CD14-positive monocyte (primary cell): ENCODE results near the gene DEGS2. TPM values are rescaled to one million over a fixed set of nuclear protein-coding genes. Genes with fewer than 3 reads are reported as not detected.
A peak's percentile ranks its signal among the peaks of the same experiment; 100 is the strongest.
"Not testable (repeated sequence)": the region's sequence is repeated elsewhere in the genome, so short reads cannot be mapped to it uniquely, and the experiment has no call there.

Source experiments
- DNase-seq, 3 donors: peaks; one replicate each; pipeline ENCODE4 v3.0.0-alpha.2; 2011 to 2022
- H2AFZ ChIP-seq: 2 replicates; pipeline ENCODE4 v1.6.0; 2012; ENCODE audit warnings: mild to moderate bottlenecking, low read depth, low read length, inconsistent platforms; ENCODE audit not compliant: insufficient read depth, poor library complexity, severe bottlenecking
- H3K27ac ChIP-seq, 2 donors: 1 replicate in 1 of 2; 2 replicates in 1 of 2; pipeline ENCODE4 v1.5.1; 2012 to 2013; ENCODE audit warnings: low read length in 2 of 2, control low read depth in 1 of 2, inconsistent platforms in 1 of 2, low read depth in 1 of 2, mild to moderate bottlenecking in 1 of 2
- H3K27me3 ChIP-seq, 2 donors: one replicate each; pipeline versions ENCODE4 v1.6.0 to v1.6.1; 2011 to 2013; ENCODE audit warnings: low read length in 2 of 2; ENCODE audit not compliant: control insufficient read depth in 2 of 2, insufficient read depth in 2 of 2
- H3K36me3 ChIP-seq, 2 donors: replicated peaks in 1 of 2; 1 replicate in 1 of 2; 2 replicates in 1 of 2; pipeline versions ENCODE4 v1.5.1 to v1.6.1; 2012 to 2013; ENCODE audit warnings: low read length in 2 of 2, control low read depth in 1 of 2, inconsistent platforms in 1 of 2, mild to moderate bottlenecking in 1 of 2; ENCODE audit not compliant: insufficient read depth in 2 of 2, control insufficient read depth in 1 of 2
- H3K4me1 ChIP-seq, 2 donors: 1 replicate in 1 of 2; 2 replicates in 1 of 2; pipeline versions ENCODE4 v1.5.1 to v1.6.1; 2012 to 2013; ENCODE audit warnings: low read length in 2 of 2, control low read depth in 1 of 2, inconsistent platforms in 1 of 2, mild to moderate bottlenecking in 1 of 2, moderate library complexity in 1 of 2; ENCODE audit not compliant: insufficient read depth in 2 of 2, control insufficient read depth in 1 of 2
- H3K4me2 ChIP-seq: replicated peaks from 2 replicates; pipeline ENCODE3; 2012; ENCODE audit warnings: low read length, moderate library complexity, mild to moderate bottlenecking; ENCODE audit not compliant: poor library complexity, severe bottlenecking; ENCODE audit errors: extremely low read depth
- H3K4me3 ChIP-seq, 3 experiments: fragments of 200-600 bp in 1 of 3; sonication (generic) in 1 of 3; replicated peaks in 1 of 3; 1 replicate in 2 of 3; 2 replicates in 1 of 3; pipeline ENCODE4 v1.5.1; 2011 to 2013; ENCODE audit warnings: low read length in 3 of 3, mild to moderate bottlenecking in 3 of 3, control low read depth in 2 of 3, low read depth in 2 of 3, inconsistent platforms in 1 of 3, moderate library complexity in 1 of 3
- H3K79me2 ChIP-seq: 2 replicates; pipeline ENCODE4 v1.6.0; 2012; ENCODE audit warnings: mild to moderate bottlenecking, control low read depth, inconsistent platforms, low read length, moderate library complexity; ENCODE audit not compliant: insufficient read depth
- H3K9ac ChIP-seq: 2 replicates; pipeline ENCODE4 v1.6.0; 2017; ENCODE audit warnings: low read length, mild to moderate bottlenecking; ENCODE audit not compliant: insufficient read depth, poor library complexity, severe bottlenecking
- H3K9me3 ChIP-seq, 2 donors: replicated peaks in 1 of 2; 1 replicate in 1 of 2; 2 replicates in 1 of 2; pipeline versions ENCODE4 v1.5.1 to v1.6.1; 2012 to 2013; ENCODE audit warnings: low read length in 2 of 2, control low read depth in 1 of 2; ENCODE audit not compliant: control insufficient read depth in 1 of 2, insufficient read depth in 1 of 2
- H4K20me1 ChIP-seq: 2 replicates; pipeline ENCODE4 v1.6.0; 2012; ENCODE audit warnings: mild to moderate bottlenecking, low read length, control low read depth, moderate library complexity; ENCODE audit not compliant: insufficient read depth
- H3K27ac Mint-ChIP-seq, 7 donors: one replicate each; pipeline ENCODE4 v1.8.0; 2020; ENCODE audit warnings: mild to moderate bottlenecking in 7 of 7, mixed read lengths in 7 of 7, moderate library complexity in 6 of 7, inconsistent platforms in 2 of 7
- H3K27me3 Mint-ChIP-seq, 3 donors: one replicate each; pipeline ENCODE4 v1.8.0; 2021 to 2022; ENCODE audit warnings: low read depth in 3 of 3, mild to moderate bottlenecking in 3 of 3, mixed read lengths in 3 of 3, moderate library complexity in 3 of 3, inconsistent platforms in 1 of 3
- H3K36me3 Mint-ChIP-seq, 2 donors: one replicate each; pipeline ENCODE4 v1.8.0; 2020; ENCODE audit warnings: mixed read lengths in 2 of 2, inconsistent platforms in 1 of 2, mild to moderate bottlenecking in 1 of 2
- H3K4me1 Mint-ChIP-seq: one replicate; pipeline ENCODE4 v1.8.0; 2020; ENCODE audit warnings: mild to moderate bottlenecking, mixed read lengths
- H3K4me3 Mint-ChIP-seq, 2 donors: one replicate each; pipeline ENCODE4 v1.8.0; 2020; ENCODE audit warnings: mild to moderate bottlenecking in 2 of 2, mixed read lengths in 2 of 2, moderate library complexity in 1 of 2
- H3K9me3 Mint-ChIP-seq, 7 donors: one replicate each; pipeline ENCODE4 v1.8.0; 2020 to 2022; ENCODE audit warnings: mixed read lengths in 7 of 7, mild to moderate bottlenecking in 6 of 7, moderate library complexity in 6 of 7, inconsistent platforms in 2 of 7
- WGBS: methylation state at CpG from one replicate; pipeline ENCODE4 v1.1.5; 2013; ENCODE audit warnings: missing lambda C conversion rate; ENCODE audit not compliant: insufficient coverage; 5-methylcytosine and 5-hydroxymethylcytosine counted together
- intact Hi-C, 2 donors: fragments of 100-400 bp; cut with micrococcal nuclease; formaldehyde crosslinking; loops; one replicate each; pipeline versions ENCODE4 v1.15.0 to v1.15.1; 2023
- polyA minus RNA-seq: library from RNA; depleted of rRNA, polyadenylated mRNA; stranded (reverse); fragments of >200 nt; gene quantifications from 2 replicates; pipeline ENCODE4 v1.2.3, GENCODE V29; 2012
- polyA plus RNA-seq, 3 donors: library from polyadenylated mRNA; depleted of rRNA in 1 of 3; unstranded in 2 of 3; stranded (reverse) in 1 of 3; fragments of 300-500 nt in 2 of 3; fragments of >200 nt in 1 of 3; fragmentation: Illumina TruSeq in 2 of 3; gene quantifications; 1 replicate in 2 of 3; 2 replicates in 1 of 3; pipeline ENCODE4 v1.2.3, GENCODE V29; 2012 to 2021
- total RNA-seq, 12 experiments: library from RNA in 1 of 12; stranded (reverse) in 1 of 12; fragments of 120-200 nt in 1 of 12; gene quantifications; one replicate each; pipeline ENCODE4 v1.2.4 and lab custom pipeline; 2013 to 2026; ENCODE audit warnings: mixed read lengths in 6 of 12, inconsistent platforms in 1 of 12
- TF ChIP-seq, protein P1 (sequence below): fragments of 200-600 bp; IDR thresholded peaks from one replicate; pipeline ENCODE4 v1.8.0; 2022; ENCODE audit warnings: antibody characterized with exemption, mild to moderate bottlenecking

The DEGS2 gene
- total RNA-seq (2013), result 0.23 TPM
- under 1 TPM in 2 of 3 donors, not detected in 1; 0.07 to 0.36 TPM for polyA plus RNA-seq
- polyA minus RNA-seq, result 0.28 and 1.9 TPM in 2 replicates
- total RNA-seq (lab: John Stamatoyannopoulos, UW), result 0 to 1.0 (median 0.17) reads per million in 11 experiments

DNA sequence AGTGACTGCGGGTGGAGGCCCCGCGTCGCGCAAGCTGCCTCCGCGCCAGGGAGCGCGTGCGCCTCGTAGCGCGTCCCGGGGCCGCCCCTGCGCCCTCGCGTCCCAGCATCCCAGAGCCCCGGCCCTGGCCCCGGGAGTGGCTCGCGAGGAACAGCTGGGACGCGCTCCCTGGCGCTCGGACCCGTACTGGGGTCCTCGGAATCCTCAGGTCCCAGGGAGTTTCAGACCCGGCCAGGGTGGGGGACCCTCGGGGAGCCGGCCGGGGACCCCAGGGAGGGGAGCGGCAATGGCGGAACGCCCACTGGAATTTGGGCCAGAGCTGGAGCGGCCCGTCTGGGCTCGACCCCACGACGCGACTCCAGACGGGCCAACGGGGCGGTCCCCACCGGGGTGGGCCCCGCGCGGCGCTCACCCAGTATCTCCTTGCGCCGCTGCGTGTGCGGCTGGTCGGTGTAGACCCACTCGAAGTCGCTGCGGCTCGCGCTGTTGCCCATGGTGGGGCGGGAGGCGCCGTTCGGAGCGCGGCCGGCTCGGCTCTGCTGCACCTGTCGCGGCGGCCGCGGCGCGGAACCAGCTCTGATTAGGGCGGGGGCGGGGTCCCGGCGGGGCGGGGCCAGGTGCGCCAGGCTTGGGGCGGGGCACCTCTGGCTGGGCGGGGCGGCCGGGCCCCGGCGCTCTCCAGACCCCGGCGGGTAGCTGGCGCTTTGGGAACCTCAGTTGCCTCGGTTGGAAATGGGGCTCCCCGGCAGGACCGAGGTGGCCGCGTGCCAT, at the start of gene DEGS2:
TSS of gene DEGS2 (minus strand) at position 552 of the 771 bp plus-strand sequence. CDS start at position 494, 58 bp downstream.
- H3K9me3 ChIP-seq, result peaks cover 17 to 18% of the 10 kb centered on the region in 2 donors
- H3K27me3 Mint-ChIP-seq, result peaks cover 42 to 54% (median 44%) of the 10 kb centered on the region in 3 donors
- WGBS, result under 1% methylated on average over 94 of the region's 94 CpGs
- H3K27ac ChIP-seq, result no peak within 1 kb of the TSS
- peaks cover 8 to 24% (median 16%) of the 10 kb centered on the region in 7 donors for H3K9me3 Mint-ChIP-seq
- peak within 1 kb of the TSS in 1 of 3 experiments; percentile 20 for H3K4me3 ChIP-seq
- H3K36me3 Mint-ChIP-seq, result peaks cover 0 to 3% of the 10 kb centered on the region in 2 donors
- H4K20me1 ChIP-seq, result no peaks in the 10 kb centered on the region
- H3K4me3 Mint-ChIP-seq, result peak within 1 kb of the TSS; percentile 27 to 75
- DNase-seq, result no peak
- H2AFZ ChIP-seq, result no peak within 1 kb of the TSS
- peaks cover 5 to 11% of the 10 kb centered on the region in 2 donors for H3K4me1 ChIP-seq
- H3K36me3 ChIP-seq, result no peaks in the 10 kb centered on the region
- no peaks in the 10 kb centered on the region for H3K79me2 ChIP-seq
- H3K9ac ChIP-seq, result no peak within 1 kb of the TSS
- intact Hi-C loops, result no loop called here
- TF ChIP-seq, protein P1, sequence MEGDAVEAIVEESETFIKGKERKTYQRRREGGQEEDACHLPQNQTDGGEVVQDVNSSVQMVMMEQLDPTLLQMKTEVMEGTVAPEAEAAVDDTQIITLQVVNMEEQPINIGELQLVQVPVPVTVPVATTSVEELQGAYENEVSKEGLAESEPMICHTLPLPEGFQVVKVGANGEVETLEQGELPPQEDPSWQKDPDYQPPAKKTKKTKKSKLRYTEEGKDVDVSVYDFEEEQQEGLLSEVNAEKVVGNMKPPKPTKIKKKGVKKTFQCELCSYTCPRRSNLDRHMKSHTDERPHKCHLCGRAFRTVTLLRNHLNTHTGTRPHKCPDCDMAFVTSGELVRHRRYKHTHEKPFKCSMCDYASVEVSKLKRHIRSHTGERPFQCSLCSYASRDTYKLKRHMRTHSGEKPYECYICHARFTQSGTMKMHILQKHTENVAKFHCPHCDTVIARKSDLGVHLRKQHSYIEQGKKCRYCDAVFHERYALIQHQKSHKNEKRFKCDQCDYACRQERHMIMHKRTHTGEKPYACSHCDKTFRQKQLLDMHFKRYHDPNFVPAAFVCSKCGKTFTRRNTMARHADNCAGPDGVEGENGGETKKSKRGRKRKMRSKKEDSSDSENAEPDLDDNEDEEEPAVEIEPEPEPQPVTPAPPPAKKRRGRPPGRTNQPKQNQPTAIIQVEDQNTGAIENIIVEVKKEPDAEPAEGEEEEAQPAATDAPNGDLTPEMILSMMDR, result no peak
- peak within 1 kb of the TSS; percentile 48 for H3K4me2 ChIP-seq
- H3K27me3 ChIP-seq, result peaks cover 19 to 41% of the 10 kb centered on the region in 2 donors
- H3K4me1 Mint-ChIP-seq, result peaks cover 6% of the 10 kb centered on the region
- H3K27ac Mint-ChIP-seq, result no peak within 1 kb of the TSS

- H3K9ac ChIP-seq, H3K79me2 ChIP-seq, intact Hi-C loops, H3K27ac Mint-ChIP-seq, H3K9me3 ChIP-seq, H3K27ac ChIP-seq, H3K4me1 ChIP-seq, H4K20me1 ChIP-seq, H2AFZ ChIP-seq, H3K9me3 Mint-ChIP-seq, H3K4me3 ChIP-seq, DNase-seq, H3K4me1 Mint-ChIP-seq, H3K27me3 ChIP-seq, H3K36me3 ChIP-seq, H3K4me3 Mint-ChIP-seq, H3K36me3 Mint-ChIP-seq, H3K4me2 ChIP-seq: not testable (repeated sequence)
- WGBS, result 98% methylated on average over 33 of the region's 33 CpGs
- peaks cover 0 to 10% (median 2%) of the 10 kb centered on the region in 3 donors for H3K27me3 Mint-ChIP-seq
Measured at GRCh38 chr14:100208136-100208535, 48.7 kb upstream of the DEGS2 start.

- H3K27me3 ChIP-seq, H3K36me3 ChIP-seq, H3K27ac ChIP-seq, H4K20me1 ChIP-seq, H3K4me3 ChIP-seq, H3K27ac Mint-ChIP-seq, H3K36me3 Mint-ChIP-seq, H3K4me3 Mint-ChIP-seq, H3K9me3 Mint-ChIP-seq, H3K4me1 ChIP-seq, H3K79me2 ChIP-seq, intact Hi-C loops, H2AFZ ChIP-seq, H3K9me3 ChIP-seq, H3K4me1 Mint-ChIP-seq, H3K9ac ChIP-seq, H3K4me2 ChIP-seq, DNase-seq: not testable (repeated sequence)
- WGBS, result 97% methylated on average over 5 of the region's 10 CpGs
- H3K27me3 Mint-ChIP-seq, result peaks cover 1 to 10% (median 2%) of the 10 kb centered on the region in 3 donors
Measured at GRCh38 chr14:100207588-100207987, 48.1 kb upstream of the DEGS2 start.

DNA sequence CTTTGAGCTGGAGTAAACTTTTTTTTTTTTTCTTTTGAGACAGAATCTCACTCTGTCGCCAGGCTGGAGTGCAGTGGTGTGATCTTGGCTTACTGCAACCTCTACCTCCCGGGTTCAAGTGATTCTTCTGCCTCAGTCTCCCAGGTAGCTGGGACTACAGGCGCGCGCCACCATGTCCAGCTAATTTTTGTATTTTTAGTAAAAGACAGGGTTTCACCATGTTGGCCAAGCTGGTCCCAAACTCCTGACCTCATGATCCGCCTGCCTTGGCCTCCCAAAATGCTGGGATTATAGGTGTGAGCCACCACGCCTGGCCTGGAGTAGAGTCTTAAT, 45.4 kb upstream of the DEGS2 start:
- H4K20me1 ChIP-seq, H3K36me3 ChIP-seq, H3K79me2 ChIP-seq, H3K9me3 ChIP-seq, DNase-seq, H3K27me3 ChIP-seq, H3K4me1 Mint-ChIP-seq, H3K27ac ChIP-seq, H3K27ac Mint-ChIP-seq, H3K4me2 ChIP-seq, H3K4me3 Mint-ChIP-seq, H2AFZ ChIP-seq, H3K36me3 Mint-ChIP-seq, intact Hi-C loops, H3K9me3 Mint-ChIP-seq, H3K9ac ChIP-seq, H3K4me3 ChIP-seq, H3K4me1 ChIP-seq: not testable (repeated sequence)
- H3K27me3 Mint-ChIP-seq, result peaks cover 1 to 10% (median 2%) of the 10 kb centered on the region in 3 donors
- 90% methylated on average over 4 of the region's 7 CpGs for WGBS
